ENCODE data around the gene PEX16. TPM values are rescaled to one million over a fixed set of nuclear protein-coding genes. Genes with fewer than 3 reads are reported as not detected.

PEX16 gene
- total and polyA plus RNA-seq, 9 of the 15 experiments (the other 6 are each of a cell fraction or from before 2014, with no cell fraction given), result 1.5 to 43.9 (median 14.6) TPM

- TF ChIP-seq E2F6 (IDR thresholded peaks at IDR 0.05; ENCODE audit: borderline replicate concordance in 1 of 2, extremely low read depth in 1 of 2, insufficient read depth in 1 of 2, insufficient read length in 1 of 2, low read depth in 1 of 2, low read length in 1 of 2, poor library complexity in 1 of 2, severe bottlenecking in 1 of 2), result peak; percentile 64 to 84
- TF ChIP-seq FOXK2 (conservative IDR thresholded peaks at IDR 0.05 in 1 of 2, IDR thresholded peaks at IDR 0.05 in 1 of 2; ENCODE audit: low read depth in 2 of 2), result peak; percentile 53 to 81; a peak in 3 of 4 replicates
- no peak for TF ChIP-seq MYNN (IDR thresholded peaks at IDR 0.05)
- no peak for TF ChIP-seq MYNN (CRISPR knock-in tag; IDR thresholded peaks at IDR 0.05)
- peak; percentile 90 for TF ChIP-seq ARID2 (IDR thresholded peaks at IDR 0.05)
- peak; percentile 56 for TF ChIP-seq E2F8 (IDR thresholded peaks at IDR 0.05; ENCODE audit: low read depth, partially characterized antibody)
- TF ChIP-seq YY1 (IDR thresholded peaks at IDR 0.05; ENCODE audit: borderline replicate concordance in 1 of 3, control insufficient read depth in 1 of 3, extremely low read depth in 1 of 3, insufficient read depth in 3 of 3, insufficient read length in 1 of 3, insufficient replicate concordance in 2 of 3, low read depth in 1 of 3, low read length in 2 of 3), result peak in 2 of 3 experiments; percentile 37 to 76
- 0 out of 2 replicates have a peak, but pooled peaks have one; percentile 33 for TF ChIP-seq ETV1 (tag; conservative IDR thresholded peaks at IDR 0.05; ENCODE audit: low read depth)
- peak; percentile 37 for TF ChIP-seq MEIS2 (IDR thresholded peaks at IDR 0.05; ENCODE audit: partially characterized antibody)
- TF ChIP-seq ATF2 (CRISPR knock-in tag; IDR thresholded peaks at IDR 0.05), result no peak
- no peak for TF ChIP-seq ZKSCAN1 (IDR thresholded peaks at IDR 0.05; ENCODE audit: low read depth, low read length)
- TF ChIP-seq MLLT1 (IDR thresholded peaks at IDR 0.05), result 0 out of 4 replicates have a peak, but pooled peaks of 1 of the 2 experiments have one; percentile 29
- TF ChIP-seq PRMT5 (CRISPR knock-in tag; IDR thresholded peaks at IDR 0.05), result no peak
- peak; percentile 94 for TF ChIP-seq SMC3 (conservative IDR thresholded peaks at IDR 0.05; ENCODE audit: insufficient read depth, low read depth, low read length)
- TF ChIP-seq ZNF592 (IDR thresholded peaks at IDR 0.05), result peak; percentile 91
Measured at GRCh38 chr11:45964911-45965389, 47.3 kb upstream of the PEX16 start (continued).

All from K562 (cell line).